HCT116 (cell line): ENCODE data around the gene THADA. TPM values are rescaled to one million over a fixed set of nuclear protein-coding genes. Genes with fewer than 3 reads are reported as not detected.

ENCODE experiments used
- ATAC-seq: fragments of 200-7000 bp; cut with Tn5 transposase; 2 replicates; pipeline ENCODE4 v1.9.1; 2020; ENCODE audit warnings: mild to moderate bottlenecking, moderate library complexity
- BruUV-seq: library from RNA; stranded (reverse); fragments of 400-500 nt; replicated peaks from 2 replicates; lab custom pipeline; 2021; lab: Mats Ljungman, UMichigan
- CTCF ChIA-PET: fragments of 300-600 bp; sonication (Branson Sonifier 250); formaldehyde crosslinking; loops from one replicate; lab custom pipeline; 2021; ENCODE audit warnings: antibody characterized with exemption; lab: Charles Lee
- POLR2A ChIA-PET: fragments of 300-600, 350-600 bp; sonication (Branson Sonifier 250); formaldehyde crosslinking; loops from one replicate; lab custom pipeline; 2021; ENCODE audit warnings: antibody characterized with exemption; lab: Charles Lee
- RAD21 ChIA-PET, 2 experiments: fragments of 300-600 bp; sonication (Branson Sonifier 250); formaldehyde crosslinking; loops; one replicate each; lab custom pipeline; 2023; ENCODE audit warnings: low total read pairs in 2 of 2; ENCODE audit not compliant: uncharacterized antibody in 2 of 2, unreplicated experiment in 2 of 2, low non-redundant PET in 1 of 2; lab: Charles Lee
- DNase-seq: peaks from one replicate; pipeline ENCODE4 v3.0.0-alpha.2; 2010; ENCODE audit warnings: low read depth, low spot score
- H2AFZ ChIP-seq: fragments of 200-600 bp; shearing (Covaris generic), sonication (generic); 2 replicates; pipeline ENCODE4 v1.6.1; 2017; ENCODE audit warnings: low read depth, mixed run types, mixed read lengths, antibody characterized with exemption, low read length; ENCODE audit not compliant: poor library complexity, severe bottlenecking
- H3K27ac ChIP-seq: 2 replicates; pipeline ENCODE4 v1.5.1; 2012; ENCODE audit warnings: low read depth, low read length
- H3K27me3 ChIP-seq: fragments of 200-600 bp; sonication (generic); 2 replicates; pipeline ENCODE4 v1.6.1; 2016; ENCODE audit warnings: mixed run types, low read length, mixed read lengths; ENCODE audit not compliant: insufficient read depth
- H3K36me3 ChIP-seq, 2 experiments: fragments of 200-500 bp in 1 of 2; fragments of 200-600 bp in 1 of 2; sonication (Bioruptor generic) in 1 of 2; sonication (generic) in 1 of 2; 2 replicates each; pipeline versions ENCODE4 v1.5.1 to v1.6.1; 2014 to 2016; ENCODE audit warnings: low read length in 2 of 2, inconsistent platforms in 1 of 2, mixed read lengths in 1 of 2, mixed run types in 1 of 2; ENCODE audit not compliant: insufficient read depth in 2 of 2, control insufficient read depth in 1 of 2
- H3K4me1 ChIP-seq, 2 experiments: fragments of 200-600 bp in 1 of 2; sonication (generic) in 1 of 2; 2 replicates each; pipeline versions ENCODE4 v1.5.1 to v1.6.1; 2012 to 2017; ENCODE audit warnings: low read length in 2 of 2, inconsistent platforms in 1 of 2, mild to moderate bottlenecking in 1 of 2, mixed read lengths in 1 of 2, mixed run types in 1 of 2, moderate library complexity in 1 of 2; ENCODE audit not compliant: insufficient read depth in 2 of 2, control insufficient read depth in 1 of 2
- H3K4me2 ChIP-seq: fragments of 200-600 bp; sonication (generic); 2 replicates; pipeline ENCODE4 v1.6.1; 2017; ENCODE audit warnings: mixed run types, low read length, mixed read lengths
- H3K4me3 ChIP-seq, 2 experiments: fragments of 200-600 bp in 1 of 2; sonication (generic) in 1 of 2; replicated peaks in 1 of 2; 2 replicates each; pipeline ENCODE4 v1.5.1; 2011 to 2016; ENCODE audit warnings: low read length in 2 of 2, control low read depth in 1 of 2, low read depth in 1 of 2, mild to moderate bottlenecking in 1 of 2, mixed read lengths in 1 of 2, mixed run types in 1 of 2
- H3K79me2 ChIP-seq: fragments of 200-600 bp; sonication (generic); 2 replicates; pipeline ENCODE4 v1.6.1; 2017; ENCODE audit warnings: mild to moderate bottlenecking, mixed run types, low read length, moderate library complexity, mixed read lengths; ENCODE audit not compliant: insufficient read depth
- H3K9ac ChIP-seq: fragments of 200-600 bp; sonication (generic); 2 replicates; pipeline ENCODE4 v1.6.1; 2016; ENCODE audit warnings: low read length, mixed read lengths
- H3K9me2 ChIP-seq: fragments of 200-600 bp; sonication (generic), shearing (Covaris generic); 2 replicates; pipeline ENCODE4 v1.6.1; 2017; ENCODE audit warnings: mixed run types, mild to moderate bottlenecking, moderate library complexity; ENCODE audit not compliant: insufficient read depth
- H3K9me3 ChIP-seq, 2 experiments: fragments of 200-500 bp in 1 of 2; fragments of 200-600 bp in 1 of 2; sonication (Bioruptor generic) in 1 of 2; sonication (generic) in 1 of 2; 2 replicates each; pipeline ENCODE4 v1.6.1; 2014 to 2017; ENCODE audit warnings: low read length in 2 of 2, mixed read lengths in 2 of 2, inconsistent platforms in 1 of 2, low read depth in 1 of 2, mild to moderate bottlenecking in 1 of 2, mixed run types in 1 of 2, moderate library complexity in 1 of 2; ENCODE audit not compliant: control insufficient read depth in 1 of 2, insufficient read depth in 1 of 2
- H4K20me1 ChIP-seq: fragments of 200-600 bp; sonication (generic), shearing (Covaris generic); 2 replicates; pipeline ENCODE4 v1.6.1; 2017; ENCODE audit warnings: mixed run types, mild to moderate bottlenecking, moderate library complexity; ENCODE audit not compliant: insufficient read depth
- CEBPB ChIP-seq: IDR thresholded peaks from 2 replicates; pipeline ENCODE4 v1.6.1; 2012; ENCODE audit warnings: low read depth
- FOSL1 ChIP-seq: IDR thresholded peaks from 2 replicates; pipeline ENCODE4 v1.6.1; 2012; ENCODE audit warnings: low read depth
- JUND ChIP-seq: IDR thresholded peaks from 2 replicates; pipeline ENCODE4 v1.6.1; 2012
- SP1 ChIP-seq: IDR thresholded peaks from 2 replicates; pipeline ENCODE4 v1.6.1; 2012; ENCODE audit warnings: low read depth
- SRF ChIP-seq: IDR thresholded peaks from 2 replicates; pipeline ENCODE4 v1.6.1; 2012; ENCODE audit warnings: low read depth
- ZBTB33 ChIP-seq: IDR thresholded peaks from 2 replicates; pipeline ENCODE4 v1.6.1; 2011; ENCODE audit warnings: mild to moderate bottlenecking, low read length, moderate library complexity; ENCODE audit not compliant: insufficient replicate concordance; ENCODE audit errors: extremely low read depth
- intact Hi-C: fragments of 100-400 bp; cut with micrococcal nuclease; formaldehyde crosslinking; loops from 2 replicates; pipeline ENCODE4 v1.10.0; 2022
- total RNA-seq: library from RNA; stranded (reverse); gene quantifications from one replicate; pipeline ENCODE4 v1.2.1, GENCODE V29; 2021; ENCODE audit not compliant: unreplicated experiment

Gene THADA
- total RNA-seq, 1 experiment from 2014 or later: 30.7 TPM

- Histone ChIP-seq H3K4me3 (no peak overlapping the region), H3K9me3 (no peaks in the 10 kb centered on the region), H3K9me2 (no peaks in the 10 kb centered on the region), H2AFZ (no peak overlapping the region), H3K4me1 (peaks cover 3 to 30% of the 10 kb centered on the region in 2 experiments; a peak in 3 of 4 replicates), H4K20me1 (no peaks in the 10 kb centered on the region), H3K9ac (no peak overlapping the region), H3K36me3 (no peaks in the 10 kb centered on the region), H3K79me2 (no peaks in the 10 kb centered on the region), H3K27me3 (no peaks in the 10 kb centered on the region), H3K27ac (no peak overlapping the region), H3K4me2 (no peak overlapping the region)
- DNase-seq (no peak), ATAC-seq (no peak)
- no TSS peak for BruUV-seq
- intact Hi-C loops: no loop called here
- RAD21 ChIA-PET: no interaction called here
- POLR2A ChIA-PET: no interaction called here
- TF ChIP-seq CEBPB (no peak), FOSL1 (no peak), SRF (no peak), SP1 (no peak), ZBTB33 (no peak), JUND (no peak)
- CTCF ChIA-PET: interaction anchor here (0.8 kb wide), 1 partner anchor 274 kb away, joined by 3 read pairs; no protein-coding TSS in a partner anchor
Observed at GRCh38 chr2:43302961-43303494, 292.8 kb downstream of the THADA start.
